Activated T-helper 2 cell treated with anti-CD3 and anti-CD28 coated beads, Interferon-gamma antibody, Interleukin-2, Interleukin-4, amounts not matched to agents 10 μg/mL and 5 μg/mL and 100 μg/mL, durations not matched to agents 14 hours and 24 hours and 36 hours (primary cell): ENCODE results near the gene IGSF9B. TPM values are rescaled to one million over a fixed set of nuclear protein-coding genes. Genes with fewer than 3 reads are reported as not detected.
"Not testable (repeated sequence)": the region's sequence is repeated elsewhere in the genome, so short reads cannot be mapped to it uniquely, and the experiment has no call there.

Experiments used
- DNase-seq: peaks from one replicate; pipeline ENCODE4 v3.0.0; 2021; ENCODE audit warnings: low spot score
- H3K27ac Mint-ChIP-seq: one replicate; pipeline ENCODE4 v1.8.0; 2021; ENCODE audit warnings: mixed read lengths
- H3K27me3 Mint-ChIP-seq: one replicate; pipeline ENCODE4 v1.8.0; 2021; ENCODE audit warnings: low read depth, mixed read lengths
- H3K36me3 Mint-ChIP-seq: one replicate; pipeline ENCODE4 v1.8.0; 2021; ENCODE audit warnings: low read depth, mixed read lengths
- H3K4me1 Mint-ChIP-seq: one replicate; pipeline ENCODE4 v1.8.0; 2021; ENCODE audit warnings: low read depth, mixed read lengths
- H3K4me3 Mint-ChIP-seq: one replicate; pipeline ENCODE4 v1.8.0; 2021; ENCODE audit warnings: low read depth, mild to moderate bottlenecking, moderate library complexity, mixed read lengths
- H3K9me3 Mint-ChIP-seq: one replicate; pipeline ENCODE4 v1.8.0; 2021; ENCODE audit warnings: mixed read lengths
- intact Hi-C: fragments of 100-400 bp; cut with micrococcal nuclease; formaldehyde crosslinking; loops from one replicate; pipeline ENCODE4 v1.15.1; 2023
- total RNA-seq: library from RNA; stranded (reverse); gene quantifications from 2 replicates; pipeline ENCODE4 v1.2.3, GENCODE V29; 2022

The IGSF9B gene, protein sequence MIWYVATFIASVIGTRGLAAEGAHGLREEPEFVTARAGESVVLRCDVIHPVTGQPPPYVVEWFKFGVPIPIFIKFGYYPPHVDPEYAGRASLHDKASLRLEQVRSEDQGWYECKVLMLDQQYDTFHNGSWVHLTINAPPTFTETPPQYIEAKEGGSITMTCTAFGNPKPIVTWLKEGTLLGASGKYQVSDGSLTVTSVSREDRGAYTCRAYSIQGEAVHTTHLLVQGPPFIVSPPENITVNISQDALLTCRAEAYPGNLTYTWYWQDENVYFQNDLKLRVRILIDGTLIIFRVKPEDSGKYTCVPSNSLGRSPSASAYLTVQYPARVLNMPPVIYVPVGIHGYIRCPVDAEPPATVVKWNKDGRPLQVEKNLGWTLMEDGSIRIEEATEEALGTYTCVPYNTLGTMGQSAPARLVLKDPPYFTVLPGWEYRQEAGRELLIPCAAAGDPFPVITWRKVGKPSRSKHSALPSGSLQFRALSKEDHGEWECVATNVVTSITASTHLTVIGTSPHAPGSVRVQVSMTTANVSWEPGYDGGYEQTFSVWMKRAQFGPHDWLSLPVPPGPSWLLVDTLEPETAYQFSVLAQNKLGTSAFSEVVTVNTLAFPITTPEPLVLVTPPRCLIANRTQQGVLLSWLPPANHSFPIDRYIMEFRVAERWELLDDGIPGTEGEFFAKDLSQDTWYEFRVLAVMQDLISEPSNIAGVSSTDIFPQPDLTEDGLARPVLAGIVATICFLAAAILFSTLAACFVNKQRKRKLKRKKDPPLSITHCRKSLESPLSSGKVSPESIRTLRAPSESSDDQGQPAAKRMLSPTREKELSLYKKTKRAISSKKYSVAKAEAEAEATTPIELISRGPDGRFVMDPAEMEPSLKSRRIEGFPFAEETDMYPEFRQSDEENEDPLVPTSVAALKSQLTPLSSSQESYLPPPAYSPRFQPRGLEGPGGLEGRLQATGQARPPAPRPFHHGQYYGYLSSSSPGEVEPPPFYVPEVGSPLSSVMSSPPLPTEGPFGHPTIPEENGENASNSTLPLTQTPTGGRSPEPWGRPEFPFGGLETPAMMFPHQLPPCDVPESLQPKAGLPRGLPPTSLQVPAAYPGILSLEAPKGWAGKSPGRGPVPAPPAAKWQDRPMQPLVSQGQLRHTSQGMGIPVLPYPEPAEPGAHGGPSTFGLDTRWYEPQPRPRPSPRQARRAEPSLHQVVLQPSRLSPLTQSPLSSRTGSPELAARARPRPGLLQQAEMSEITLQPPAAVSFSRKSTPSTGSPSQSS (N-terminal part only)
- total RNA-seq: 101 and 110 TPM in 2 replicates

DNA sequence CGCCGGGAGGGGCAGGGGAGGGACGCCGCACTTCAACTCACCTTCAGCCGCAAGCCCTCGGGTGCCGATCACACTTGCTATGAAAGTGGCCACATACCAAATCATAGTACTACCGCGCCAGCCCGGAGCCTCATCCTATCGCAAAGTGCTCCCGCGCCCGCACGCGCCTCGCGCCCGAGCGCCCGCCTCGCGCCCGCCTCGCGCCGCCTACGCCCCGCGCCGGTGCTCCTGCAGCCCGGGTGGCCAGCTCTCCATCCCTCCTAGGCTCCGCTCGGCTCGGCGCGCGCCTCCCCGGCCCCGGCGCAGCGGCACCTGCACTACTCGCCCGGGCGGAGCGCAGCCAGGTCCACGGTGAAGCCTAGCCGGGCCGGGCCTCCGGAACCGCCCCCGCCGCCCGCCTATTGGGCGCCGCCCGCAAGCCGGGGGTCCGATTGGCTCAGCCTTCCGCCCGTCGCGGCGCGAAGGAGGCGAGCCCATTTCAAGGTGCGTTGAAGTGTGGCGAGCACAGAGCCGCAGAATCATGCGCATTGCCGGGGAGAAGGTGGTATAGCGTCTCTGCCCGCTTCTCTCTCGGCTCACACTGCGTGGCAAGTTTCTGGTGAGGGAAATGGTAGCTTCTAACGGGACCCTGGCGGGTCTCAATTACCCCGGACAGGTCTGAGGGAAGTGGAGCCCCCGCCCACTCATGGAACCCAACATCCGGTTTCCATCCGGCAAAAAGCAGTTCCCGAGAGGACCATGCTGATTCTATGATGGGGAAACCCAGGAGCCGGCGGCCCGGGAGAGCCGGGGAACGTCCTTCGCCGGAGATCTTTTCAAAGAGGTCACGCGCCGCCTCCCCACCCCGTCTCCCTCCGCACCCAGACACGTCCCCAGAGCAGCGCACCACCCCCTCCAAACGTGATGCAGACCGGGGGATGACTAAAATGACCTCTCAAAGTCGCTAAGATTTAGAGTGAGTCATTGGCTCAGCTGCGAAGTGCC is at the start of gene IGSF9B:
Gene IGSF9B (minus strand): TSS at position 319 of the 984 bp plus-strand sequence. CDS start 214 bp downstream, at position 105.
- peaks cover 10% of the 10 kb centered on the region for H3K27me3 Mint-ChIP-seq
- DNase-seq: peak; percentile 90
- no peaks in the 10 kb centered on the region for H3K9me3 Mint-ChIP-seq
- H3K36me3 Mint-ChIP-seq: peaks cover 19% of the 10 kb centered on the region
- intact Hi-C loops: loop anchor here (1.0 kb wide), 2 partner anchors 12 to 29 kb away; no protein-coding TSS in a partner anchor
- H3K4me1 Mint-ChIP-seq: peaks cover 49% of the 10 kb centered on the region
- H3K4me3 Mint-ChIP-seq: peak within 1 kb of the TSS; percentile 83
- peak within 1 kb of the TSS; percentile 86 for H3K27ac Mint-ChIP-seq

DNA sequence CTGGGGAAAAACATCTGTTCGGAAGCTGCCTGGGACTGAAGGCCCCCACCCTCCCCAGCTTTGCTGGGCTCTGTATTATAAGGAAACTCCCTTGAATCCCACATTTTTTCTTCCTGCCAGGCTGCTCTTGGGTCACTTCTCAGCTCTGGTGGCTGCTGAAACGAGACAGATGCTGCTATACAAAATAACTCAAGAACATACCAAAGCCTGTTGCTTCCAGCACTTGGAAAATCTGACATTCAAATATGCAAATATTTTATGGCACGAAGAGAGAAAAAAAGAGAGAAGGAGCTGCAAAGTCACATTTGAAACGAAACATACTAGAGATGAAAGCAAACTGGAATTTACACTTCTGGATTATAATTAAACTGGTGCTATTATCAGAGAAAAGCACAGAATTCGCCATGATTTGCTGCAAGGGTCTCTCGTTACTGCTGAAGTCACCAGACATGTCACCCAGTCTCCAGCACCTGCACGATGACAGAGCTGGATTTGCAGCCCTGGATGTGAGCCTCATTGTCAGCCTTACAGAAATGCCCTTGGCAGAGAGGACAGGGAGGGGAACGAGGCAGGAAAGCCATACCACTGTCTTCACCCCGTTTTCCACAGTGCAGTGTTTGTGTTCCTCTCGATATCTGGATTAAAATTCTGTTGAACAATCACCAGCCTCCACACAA is 47.9 kb upstream of the IGSF9B start:
- intact Hi-C loops: no loop called here
- no peak overlapping the region for H3K27ac Mint-ChIP-seq
- no peaks in the 10 kb centered on the region for H3K4me1 Mint-ChIP-seq
- H3K9me3 Mint-ChIP-seq: no peaks in the 10 kb centered on the region
- no peak overlapping the region for H3K4me3 Mint-ChIP-seq
- DNase-seq: no peak
- H3K27me3 Mint-ChIP-seq: peaks cover 2% of the 10 kb centered on the region
- no peaks in the 10 kb centered on the region for H3K36me3 Mint-ChIP-seq

DNA sequence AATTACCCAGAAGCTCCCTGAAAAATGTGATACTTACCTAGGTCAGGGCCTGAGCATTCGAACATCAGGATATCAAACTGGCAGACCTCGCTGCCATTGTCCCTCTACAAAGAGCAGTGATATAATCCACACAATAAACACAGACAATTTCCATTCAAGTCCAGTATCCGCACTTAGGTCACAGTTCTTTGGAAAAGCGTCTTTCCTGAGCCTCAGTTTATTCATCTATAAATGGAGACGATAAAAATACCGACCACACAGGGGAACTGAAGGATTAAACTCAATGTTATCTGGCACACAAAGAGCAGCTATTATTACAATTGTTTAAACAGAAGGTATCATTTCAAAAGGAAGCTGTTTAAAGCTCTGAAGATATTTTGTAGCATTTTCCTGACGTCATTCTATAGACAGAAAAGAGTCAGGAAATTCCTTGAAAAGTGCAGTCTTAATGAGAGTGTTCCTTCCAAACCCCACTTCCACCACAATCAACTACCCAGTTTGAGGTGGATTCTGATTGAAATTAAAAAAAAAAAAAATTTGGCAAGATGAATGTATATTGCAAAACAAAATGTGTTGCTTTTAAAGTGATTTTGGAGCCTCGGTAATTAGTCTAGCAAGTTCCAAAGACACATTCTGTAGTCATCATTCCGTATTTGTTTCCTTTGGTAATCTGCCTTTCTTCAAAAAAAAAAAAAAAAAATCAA is 47.2 kb upstream of the IGSF9B start:
- Mint-ChIP-seq H3K9me3 (no peaks in the 10 kb centered on the region), H3K4me3 (no peak overlapping the region), H3K36me3 (no peaks in the 10 kb centered on the region), H3K27ac (no peak overlapping the region), H3K4me1 (no peaks in the 10 kb centered on the region), H3K27me3 (no peaks in the 10 kb centered on the region)
- DNase-seq: no peak
- intact Hi-C loops: no loop called here

DNA sequence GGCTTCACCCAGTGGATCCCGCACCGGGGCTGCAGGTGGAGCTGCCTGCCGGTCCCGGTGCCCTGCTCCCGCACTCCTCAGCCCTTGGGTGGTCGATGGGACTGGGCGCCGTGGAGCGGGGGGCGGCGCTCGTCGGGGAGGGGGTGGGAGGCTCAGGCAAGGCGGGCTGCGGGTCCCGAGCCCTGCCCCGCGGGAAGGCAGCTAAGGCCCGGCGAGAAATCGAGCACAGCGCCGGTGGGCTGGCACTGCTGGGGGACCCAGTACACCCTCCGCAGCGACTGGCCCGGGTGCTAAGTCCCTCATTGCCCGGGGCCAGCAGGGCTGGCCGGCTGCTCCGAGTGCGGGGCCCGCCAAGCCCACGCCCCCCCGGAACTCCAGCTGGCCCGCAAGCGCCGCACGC is 46.1 kb upstream of the IGSF9B start:
- DNase-seq, H3K9me3 Mint-ChIP-seq, H3K4me1 Mint-ChIP-seq, H3K4me3 Mint-ChIP-seq, H3K36me3 Mint-ChIP-seq, H3K27me3 Mint-ChIP-seq, H3K27ac Mint-ChIP-seq, intact Hi-C loops: not testable (repeated sequence)

DNA sequence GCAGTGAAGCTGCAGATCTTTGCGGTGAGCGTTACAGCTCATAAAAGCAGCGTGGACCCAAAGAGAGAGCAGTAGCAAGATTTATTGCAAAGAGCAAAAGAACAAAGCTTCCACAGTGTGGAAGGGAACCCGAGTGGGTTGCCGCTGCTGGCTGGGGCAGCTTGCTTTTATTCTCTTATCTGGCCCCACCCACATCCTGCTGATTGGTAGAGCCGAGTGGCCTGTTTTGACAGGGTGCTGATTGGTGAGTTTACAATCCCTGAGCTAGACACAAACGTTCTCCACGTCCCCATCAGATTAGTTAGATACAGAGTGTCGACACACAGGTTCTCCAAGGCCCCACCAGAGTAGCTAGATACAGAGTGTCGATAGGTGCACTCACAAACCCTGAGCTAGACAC is 45.6 kb upstream of the IGSF9B start:
- intact Hi-C loops, H3K27ac Mint-ChIP-seq, H3K27me3 Mint-ChIP-seq, H3K9me3 Mint-ChIP-seq, H3K4me3 Mint-ChIP-seq, H3K4me1 Mint-ChIP-seq, H3K36me3 Mint-ChIP-seq, DNase-seq: not testable (repeated sequence)

DNA sequence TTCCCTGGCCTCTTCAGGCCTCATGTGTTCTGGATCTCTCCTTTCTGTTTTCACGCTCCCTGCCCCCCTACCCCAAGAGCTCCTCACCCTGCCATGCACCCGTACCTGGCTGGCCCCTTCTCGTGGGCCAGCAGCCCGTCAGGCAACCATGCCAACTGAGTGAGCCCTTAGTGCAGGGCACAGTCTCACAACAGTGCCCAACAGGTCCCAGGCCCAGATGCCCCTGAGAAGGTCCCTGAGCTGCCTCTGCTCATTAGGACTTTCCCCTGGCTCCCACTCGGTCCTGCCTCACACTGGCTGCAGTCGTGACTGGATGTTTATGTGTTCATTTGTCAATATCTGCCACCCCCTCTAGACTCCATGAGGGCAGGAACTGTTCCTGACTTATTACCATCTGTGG is 44.8 kb upstream of the IGSF9B start:
- Mint-ChIP-seq H3K27me3 (no peaks in the 10 kb centered on the region), H3K36me3 (no peaks in the 10 kb centered on the region), H3K27ac (no peak overlapping the region)

DNA sequence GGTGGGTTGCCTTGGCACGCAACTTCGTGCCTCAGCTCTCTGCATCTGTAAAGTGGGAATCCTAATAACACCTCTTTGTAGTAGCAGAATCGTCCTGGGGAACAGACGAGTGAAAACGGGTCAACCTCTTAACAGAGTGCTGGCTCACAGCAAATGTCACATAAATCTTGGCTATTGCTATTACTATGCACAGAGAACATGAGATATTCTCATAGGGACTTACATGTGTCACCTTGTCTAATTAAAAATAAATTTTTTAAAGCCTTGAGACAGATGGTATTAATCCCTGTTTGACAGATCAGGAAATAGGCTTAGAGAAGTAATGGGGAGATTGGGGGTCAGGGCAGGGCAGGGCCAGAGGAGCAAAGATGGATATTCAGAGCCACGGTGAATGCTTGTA is 44.3 kb upstream of the IGSF9B start:
- H3K4me3 Mint-ChIP-seq: no peak overlapping the region
- no peaks in the 10 kb centered on the region for H3K4me1 Mint-ChIP-seq
- no peak overlapping the region for H3K27ac Mint-ChIP-seq
- no peaks in the 10 kb centered on the region for H3K9me3 Mint-ChIP-seq
- no peaks in the 10 kb centered on the region for H3K36me3 Mint-ChIP-seq
- no peak for DNase-seq
- H3K27me3 Mint-ChIP-seq: no peaks in the 10 kb centered on the region
- intact Hi-C loops: no loop called here

More for the DNA sequence above, 44.8 kb upstream of the IGSF9B start:
- no peak for DNase-seq
- H3K4me3 Mint-ChIP-seq: no peak overlapping the region
- intact Hi-C loops: no loop called here
- no peaks in the 10 kb centered on the region for H3K4me1 Mint-ChIP-seq
- no peaks in the 10 kb centered on the region for H3K9me3 Mint-ChIP-seq

DNA sequence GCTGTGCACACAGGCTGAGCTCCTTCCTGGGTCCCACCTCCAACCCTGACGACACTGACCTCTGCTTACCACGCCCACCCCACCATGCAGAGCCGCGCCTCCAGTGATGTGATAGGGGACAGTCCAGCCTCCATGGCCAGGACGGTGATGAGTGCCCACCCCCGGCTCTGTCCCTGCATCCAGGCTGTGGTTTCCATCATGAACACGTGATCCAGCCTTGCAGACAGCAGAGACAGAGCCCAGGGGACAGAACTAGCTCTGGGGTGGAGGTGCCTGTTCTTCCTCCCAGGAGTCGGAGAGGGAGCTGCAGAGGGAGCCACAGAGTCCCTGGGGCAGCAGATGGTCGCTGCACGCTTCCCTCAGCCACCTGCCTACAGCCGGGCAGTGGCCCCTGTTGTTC is 42.6 kb upstream of the IGSF9B start:
- peaks cover 4% of the 10 kb centered on the region for H3K4me1 Mint-ChIP-seq

DNA sequence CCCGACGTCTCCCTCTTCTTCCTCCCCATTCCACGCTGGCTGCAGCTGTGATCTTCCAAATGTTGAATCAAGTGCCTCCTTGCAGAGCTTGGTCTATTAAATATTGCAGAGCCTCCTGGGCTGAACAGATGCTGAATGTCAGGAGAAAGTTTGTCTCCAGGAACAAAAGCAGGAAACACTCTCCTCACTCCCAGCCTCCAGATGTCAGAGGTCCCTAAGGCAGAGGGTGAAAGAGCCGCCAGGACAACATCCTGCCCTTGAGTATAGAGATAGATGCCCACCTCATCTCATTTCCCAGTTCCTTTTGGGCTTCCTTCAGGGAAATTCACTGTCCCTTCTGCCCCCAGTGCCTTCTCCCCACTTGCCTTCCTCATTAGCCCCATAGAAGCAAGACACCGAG is 40.8 kb upstream of the IGSF9B start:
- intact Hi-C loops: no loop called here
- Mint-ChIP-seq H3K36me3 (no peaks in the 10 kb centered on the region), H3K4me1 (peaks cover 4% of the 10 kb centered on the region), H3K27ac (no peak overlapping the region), H3K9me3 (no peaks in the 10 kb centered on the region), H3K4me3 (no peak overlapping the region), H3K27me3 (peaks cover under 1% of the 10 kb centered on the region)
- no peak for DNase-seq

More for the DNA sequence above, 42.6 kb upstream of the IGSF9B start:
- H3K27me3 Mint-ChIP-seq: no peaks in the 10 kb centered on the region
- no peak overlapping the region for H3K4me3 Mint-ChIP-seq
- H3K36me3 Mint-ChIP-seq: no peaks in the 10 kb centered on the region
- H3K9me3 Mint-ChIP-seq: no peaks in the 10 kb centered on the region
- DNase-seq: no peak
- intact Hi-C loops: no loop called here
- no peak overlapping the region for H3K27ac Mint-ChIP-seq

DNA sequence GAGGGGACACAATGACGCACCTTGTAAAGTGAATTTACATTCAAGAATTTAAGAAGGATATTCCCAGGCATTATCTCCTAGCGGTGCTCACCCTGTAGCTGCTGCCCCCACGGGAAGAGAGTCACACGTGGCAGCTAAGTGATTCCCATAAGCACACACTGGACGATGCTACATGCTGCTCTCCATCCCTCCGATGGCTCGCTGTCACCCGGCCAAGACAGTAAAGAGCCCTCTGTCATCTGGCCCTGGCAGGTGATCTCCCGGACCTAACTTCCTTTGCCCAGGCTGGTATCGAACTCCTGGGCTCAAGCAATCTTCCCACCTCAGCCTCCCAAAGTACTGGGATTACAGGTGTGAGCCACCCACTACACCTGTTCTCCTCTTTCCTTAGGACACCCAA is 39.9 kb upstream of the IGSF9B start:
- no peaks in the 10 kb centered on the region for H3K9me3 Mint-ChIP-seq
- H3K4me1 Mint-ChIP-seq: peaks cover 4% of the 10 kb centered on the region
- H3K27ac Mint-ChIP-seq: no peak overlapping the region
- intact Hi-C loops: no loop called here
- no peak overlapping the region for H3K4me3 Mint-ChIP-seq
- peaks cover 4% of the 10 kb centered on the region for H3K27me3 Mint-ChIP-seq
- H3K36me3 Mint-ChIP-seq: no peaks in the 10 kb centered on the region
- no peak for DNase-seq

DNA sequence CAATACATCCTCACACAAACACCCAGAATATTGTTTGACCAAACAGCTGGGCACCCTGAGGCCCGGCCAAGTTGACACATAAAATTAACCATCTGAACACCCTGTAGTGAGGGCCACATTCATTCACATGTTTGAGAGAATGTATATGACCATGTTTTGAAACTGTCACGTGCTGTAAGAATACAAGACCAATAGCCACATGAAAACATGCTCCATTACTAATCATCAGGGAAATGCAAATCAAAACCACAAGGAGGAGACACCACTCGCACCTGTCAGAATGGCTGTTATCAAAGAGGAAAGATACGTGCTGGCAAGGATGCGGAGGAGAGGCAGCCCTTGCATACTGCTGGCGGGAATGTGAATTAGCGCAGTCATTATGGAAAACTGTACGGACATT is 38.3 kb upstream of the IGSF9B start:
- Mint-ChIP-seq H3K4me3 (no peak overlapping the region), H3K9me3 (no peaks in the 10 kb centered on the region), H3K27me3 (peaks cover 4% of the 10 kb centered on the region), H3K27ac (no peak overlapping the region), H3K36me3 (no peaks in the 10 kb centered on the region), H3K4me1 (peaks cover 7% of the 10 kb centered on the region)
- no peak for DNase-seq
- intact Hi-C loops: no loop called here
